IPS-NIHi7 (cell line): ENCODE data around the gene ARSB.
A peak's percentile ranks its signal among the peaks of the same experiment; 100 is the strongest.
"Not testable (repeated sequence)": the region's sequence is repeated elsewhere in the genome, so short reads cannot be mapped to it uniquely, and the experiment has no call there.

Experiments
- DNase-seq: peaks from one replicate; pipeline ENCODE4 v3.0.0; 2012; ENCODE audit warnings: mixed read lengths; ENCODE audit errors: extremely low spot score

The ARSB gene

GRCh38 chr5:78754655-78755054 is 230.5 kb downstream of the ARSB start:
- DNase-seq = no peak

DNA sequence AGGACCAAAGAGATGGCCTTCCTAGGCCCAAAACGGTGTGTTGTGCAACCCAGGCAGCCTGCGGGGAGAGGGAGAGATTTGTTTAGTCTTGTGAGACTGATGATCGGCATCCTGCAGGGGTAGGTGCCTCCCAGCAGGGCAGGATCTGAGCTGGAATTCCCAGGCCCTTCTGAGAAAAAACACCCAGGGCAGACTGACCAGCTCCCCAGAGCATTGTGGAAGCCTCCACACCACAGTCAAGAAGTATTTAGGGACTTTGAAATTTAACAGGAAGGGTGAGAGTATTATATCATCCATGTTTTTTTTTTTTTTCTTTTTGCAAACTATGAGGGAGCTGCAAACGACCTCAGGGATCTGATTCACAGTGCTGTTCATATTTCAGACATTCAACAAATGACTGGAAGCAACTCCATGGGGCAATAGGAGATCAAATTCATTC is 232.0 kb downstream of the ARSB start:
- DNase-seq = no peak

GRCh38 chr5:78751872-78752271 is 233.2 kb downstream of the ARSB start:
- DNase-seq = no peak

- no peak for DNase-seq
Measured at GRCh38 chr5:78750281-78750680, 234.8 kb downstream of the ARSB start.

GRCh38 chr5:78747705-78748359 is 237.3 kb downstream of the ARSB start:
- DNase-seq = no peak

- peak; percentile 31 for DNase-seq
Measured at GRCh38 chr5:78747055-78747454, 238.1 kb downstream of the ARSB start.

DNA sequence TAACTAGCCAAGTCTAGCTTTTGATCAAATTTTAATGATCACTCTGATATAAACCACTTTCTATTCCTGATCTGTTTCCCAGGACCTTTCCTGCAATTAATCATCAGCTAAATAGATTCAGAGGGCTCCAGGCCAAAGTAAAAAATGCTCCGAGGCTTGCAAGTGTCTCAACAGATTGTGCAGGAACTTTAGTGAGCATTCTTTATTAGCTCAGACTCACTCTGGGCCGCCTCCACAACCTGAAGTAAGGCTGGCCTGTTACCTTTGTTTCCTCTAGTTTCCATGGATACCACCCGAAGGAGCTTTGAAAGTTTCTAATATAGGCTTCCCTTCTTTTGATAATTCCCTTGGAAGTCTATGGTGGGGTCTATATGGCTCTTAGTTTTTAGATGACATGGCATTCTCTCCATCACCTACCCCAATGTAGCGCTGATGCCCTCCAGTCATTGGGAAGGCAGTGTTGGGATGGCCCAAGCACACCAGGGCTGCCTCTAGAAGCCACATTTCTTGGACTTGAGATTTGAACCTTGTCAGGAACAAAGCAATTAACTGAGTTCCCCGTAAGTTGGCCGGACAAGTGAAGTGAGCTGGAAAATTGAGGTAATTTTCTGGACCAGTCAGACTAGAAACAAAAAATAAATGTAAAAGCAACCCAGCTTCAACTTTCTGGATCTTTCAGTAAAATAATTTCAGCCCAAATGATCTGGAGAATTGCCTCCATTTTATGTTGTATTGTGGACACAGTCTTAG is 238.9 kb downstream of the ARSB start:
- DNase-seq = no peak

GRCh38 chr5:78744951-78745534 is 240.1 kb downstream of the ARSB start:
- no peak for DNase-seq

- no peak for DNase-seq
Measured at GRCh38 chr5:78741019-78741418, 244.1 kb downstream of the ARSB start.

GRCh38 chr5:78738693-78739300 is 246.3 kb downstream of the ARSB start:
- DNase-seq = no peak

- no peak for DNase-seq
Measured at GRCh38 chr5:78738104-78738503, 247.0 kb downstream of the ARSB start.

- DNase-seq = no peak
Measured at GRCh38 chr5:78735834-78736463, 249.2 kb downstream of the ARSB start.

DNA sequence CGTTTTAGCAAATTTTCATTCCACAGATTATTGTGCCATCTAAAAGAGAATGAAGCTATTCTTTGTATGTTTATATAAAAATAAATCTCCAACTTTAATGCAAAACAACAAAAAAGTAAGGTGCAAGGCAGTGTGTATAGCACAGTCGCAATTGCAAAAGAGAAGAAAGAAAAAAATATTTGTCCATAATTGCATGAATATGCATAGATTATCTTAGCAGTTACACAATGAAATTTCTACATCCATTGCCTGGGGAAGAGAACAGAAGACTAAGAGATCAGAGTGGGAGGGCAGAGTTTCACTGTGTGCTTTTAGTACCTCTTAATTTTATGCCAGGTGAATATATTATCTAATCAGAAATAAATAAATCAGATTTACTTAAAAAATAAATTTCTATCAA is 250.2 kb downstream of the ARSB start:
- DNase-seq = no peak

DNA sequence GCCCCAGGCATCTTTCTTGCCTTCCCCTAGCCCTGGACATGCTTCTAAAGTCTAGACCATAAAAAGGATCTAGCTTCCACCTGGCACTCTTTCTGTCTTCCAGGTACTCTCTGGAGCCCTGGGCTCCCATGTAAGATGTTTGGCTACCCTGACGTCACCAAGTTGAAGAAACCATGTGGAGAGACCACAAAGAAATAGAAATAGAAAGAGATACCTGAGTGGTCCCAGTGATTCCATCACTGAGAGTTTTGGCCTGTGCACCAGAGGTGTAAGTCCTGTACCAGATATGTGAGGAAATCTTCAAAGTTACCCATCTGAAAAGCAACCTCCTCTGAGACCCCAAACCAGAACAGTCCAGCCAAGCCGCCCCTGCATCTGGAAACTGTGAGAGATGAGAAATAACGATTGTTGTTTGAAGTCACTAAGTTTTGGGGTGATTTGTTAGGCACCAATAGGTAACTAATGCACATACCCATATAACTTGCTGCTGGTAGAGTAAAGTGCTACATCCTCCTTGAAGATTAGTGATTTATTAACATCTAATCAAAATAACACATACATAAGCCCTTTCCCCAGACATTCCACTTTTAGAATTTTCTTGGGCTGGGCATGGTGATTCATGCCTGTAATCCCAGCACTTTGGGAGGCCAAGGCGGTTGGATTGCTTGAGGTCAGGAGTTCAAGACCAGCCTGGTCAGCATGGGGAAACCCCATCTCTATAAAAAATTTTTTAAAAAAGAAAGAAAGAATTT is 250.8 kb downstream of the ARSB start:
- DNase-seq = no peak

DNA sequence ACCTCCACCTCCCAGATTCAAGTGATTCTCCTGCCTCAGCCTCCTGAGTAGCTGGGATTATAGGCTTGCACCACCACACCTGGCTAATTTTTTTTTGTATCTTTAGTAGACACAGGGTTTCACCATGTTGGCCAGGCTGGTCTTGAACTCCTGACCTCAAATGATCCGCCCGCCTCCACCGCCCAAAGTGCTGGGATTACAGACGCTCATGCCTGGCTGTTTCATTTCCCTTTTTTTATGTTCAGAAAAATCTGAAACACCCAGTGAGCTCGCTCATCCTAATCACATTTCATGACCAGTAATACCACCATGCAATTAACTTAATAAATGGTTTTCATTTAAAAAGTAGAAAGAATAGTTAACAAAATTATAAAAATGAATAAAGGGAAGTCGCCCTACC is 252.4 kb downstream of the ARSB start:
- DNase-seq = not testable (repeated sequence)

DNA sequence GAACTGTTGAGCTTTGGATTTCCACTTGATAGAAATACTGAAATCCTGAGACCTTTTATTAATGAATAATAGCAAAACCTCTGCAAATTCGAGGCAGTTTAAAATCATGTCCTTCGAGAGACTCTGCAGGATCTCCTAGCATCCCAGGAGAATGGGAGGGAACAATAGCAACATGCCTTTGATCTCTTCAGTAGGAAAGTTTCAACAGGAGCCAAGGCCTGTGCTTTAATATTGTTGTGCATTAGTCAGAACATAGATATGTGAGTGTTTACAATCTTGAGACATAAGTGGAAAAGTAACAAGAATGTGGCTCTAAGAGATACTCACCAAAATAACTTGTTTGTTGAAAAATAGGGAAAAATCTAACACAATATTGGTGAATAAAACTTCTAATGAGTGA is 253.2 kb downstream of the ARSB start:
- no peak for DNase-seq

GRCh38 chr5:78730300-78731094 is 254.6 kb downstream of the ARSB start:
- DNase-seq = no peak

- no peak for DNase-seq
Measured at GRCh38 chr5:78727786-78728761, 257.0 kb downstream of the ARSB start.
